RWPE2 (cell line): ENCODE data around the gene DUOX2.
A peak's percentile ranks its signal among the peaks of the same experiment; 100 is the strongest.

ENCODE experiments used
- ATAC-seq: fragments of 200-7000 bp; cut with Tn5 transposase; 3 replicates; pipeline ENCODE4 v1.9.1; 2021; ENCODE audit warnings: low read depth
- DNase-seq: peaks from one replicate; pipeline ENCODE4 v3.0.0-alpha.2; 2020; ENCODE audit warnings: low spot score
- H3K27ac ChIP-seq: fragments of 450-650 bp; 2 replicates; pipeline ENCODE4 v1.5.1; 2017; ENCODE audit warnings: mild to moderate bottlenecking; ENCODE audit not compliant: poor library complexity, severe bottlenecking
- H3K27me3 ChIP-seq: fragments of 250-450 bp; sonication (Bioruptor Pico); 2 replicates; pipeline ENCODE4 v1.5.1; 2021; ENCODE audit warnings: mild to moderate bottlenecking, moderate library complexity; ENCODE audit not compliant: insufficient read depth, poor library complexity, severe bottlenecking
- H3K36me3 ChIP-seq: fragments of 250-450 bp; sonication (Bioruptor Pico); 2 replicates; pipeline ENCODE4 v1.5.1; 2020; ENCODE audit warnings: low read depth, mild to moderate bottlenecking, moderate library complexity
- H3K4me1 ChIP-seq: fragments of 250-450 bp; sonication (Bioruptor Pico); 2 replicates; pipeline ENCODE4 v1.5.1; 2021; ENCODE audit warnings: mild to moderate bottlenecking, moderate library complexity; ENCODE audit not compliant: insufficient read depth, poor library complexity, severe bottlenecking
- H3K4me3 ChIP-seq: fragments of 250-450 bp; sonication (Bioruptor Pico); 2 replicates; pipeline ENCODE4 v1.5.1; 2021; ENCODE audit warnings: mild to moderate bottlenecking, moderate library complexity; ENCODE audit not compliant: severe bottlenecking
- H3K9me3 ChIP-seq: fragments of 250-450 bp; sonication (Bioruptor Pico); 2 replicates; pipeline ENCODE4 v1.5.1; 2021; ENCODE audit warnings: mild to moderate bottlenecking, moderate library complexity; ENCODE audit not compliant: severe bottlenecking
- TF ChIP-seq, protein P1 (sequence below): fragments of 450-650 bp; IDR thresholded peaks from one replicate; pipeline ENCODE4 v1.5.1; 2017; ENCODE audit warnings: mild to moderate bottlenecking, moderate library complexity; ENCODE audit not compliant: poor library complexity, severe bottlenecking

The DUOX2 gene

GRCh38 chr15:45157974-45158373 is 44.0 kb upstream of the DUOX2 start:
- TF ChIP-seq, protein P1, sequence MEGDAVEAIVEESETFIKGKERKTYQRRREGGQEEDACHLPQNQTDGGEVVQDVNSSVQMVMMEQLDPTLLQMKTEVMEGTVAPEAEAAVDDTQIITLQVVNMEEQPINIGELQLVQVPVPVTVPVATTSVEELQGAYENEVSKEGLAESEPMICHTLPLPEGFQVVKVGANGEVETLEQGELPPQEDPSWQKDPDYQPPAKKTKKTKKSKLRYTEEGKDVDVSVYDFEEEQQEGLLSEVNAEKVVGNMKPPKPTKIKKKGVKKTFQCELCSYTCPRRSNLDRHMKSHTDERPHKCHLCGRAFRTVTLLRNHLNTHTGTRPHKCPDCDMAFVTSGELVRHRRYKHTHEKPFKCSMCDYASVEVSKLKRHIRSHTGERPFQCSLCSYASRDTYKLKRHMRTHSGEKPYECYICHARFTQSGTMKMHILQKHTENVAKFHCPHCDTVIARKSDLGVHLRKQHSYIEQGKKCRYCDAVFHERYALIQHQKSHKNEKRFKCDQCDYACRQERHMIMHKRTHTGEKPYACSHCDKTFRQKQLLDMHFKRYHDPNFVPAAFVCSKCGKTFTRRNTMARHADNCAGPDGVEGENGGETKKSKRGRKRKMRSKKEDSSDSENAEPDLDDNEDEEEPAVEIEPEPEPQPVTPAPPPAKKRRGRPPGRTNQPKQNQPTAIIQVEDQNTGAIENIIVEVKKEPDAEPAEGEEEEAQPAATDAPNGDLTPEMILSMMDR, result no peak
- Histone ChIP-seq H3K27ac (peak overlapping the region; percentile 34), H3K4me3 (no peak overlapping the region), H3K4me1 (peaks cover 25% of the 10 kb centered on the region), H3K27me3 (no peaks in the 10 kb centered on the region), H3K36me3 (no peaks in the 10 kb centered on the region), H3K9me3 (no peaks in the 10 kb centered on the region)
- DNase-seq (peak; percentile 91), ATAC-seq (peak; percentile 62)

DNA sequence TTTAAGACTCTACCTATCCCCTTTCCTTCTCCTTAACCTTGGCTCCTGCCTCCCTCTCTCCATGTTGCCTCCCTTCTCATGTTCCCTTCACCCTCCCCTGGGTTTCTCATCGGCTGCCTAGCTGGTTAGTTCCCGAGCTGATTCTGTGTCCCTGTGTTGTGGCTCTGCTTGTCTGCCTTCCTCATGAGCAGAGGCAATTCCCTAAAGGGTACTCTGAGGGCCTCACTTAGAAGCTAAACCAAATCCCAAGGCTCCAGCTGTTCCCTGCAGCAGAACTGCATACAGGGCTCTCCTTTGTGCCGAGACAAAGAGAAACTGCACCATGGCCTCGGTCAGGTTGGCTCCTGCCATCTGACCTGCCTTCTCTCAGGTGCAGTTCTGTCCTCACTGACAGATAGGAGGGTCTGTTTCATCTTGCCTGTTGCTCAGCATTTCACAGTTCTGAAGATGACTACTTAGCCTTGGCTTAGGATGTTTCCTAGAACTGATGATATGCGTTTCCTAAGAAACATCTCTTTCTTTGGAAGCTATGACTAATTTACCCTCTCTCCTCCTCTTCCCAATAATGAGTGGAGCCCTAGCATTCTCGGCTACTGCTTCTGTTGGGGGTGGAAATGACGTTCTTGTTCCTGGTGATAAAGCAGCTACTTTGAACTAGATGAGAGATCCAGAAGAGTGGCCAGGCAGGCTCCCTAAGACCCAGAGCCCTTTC is 42.9 kb upstream of the DUOX2 start:
- Histone ChIP-seq H3K4me1 (peaks cover 14% of the 10 kb centered on the region), H3K27ac (peak overlapping the region; percentile 34), H3K9me3 (no peaks in the 10 kb centered on the region), H3K4me3 (no peak overlapping the region), H3K36me3 (no peaks in the 10 kb centered on the region), H3K27me3 (no peaks in the 10 kb centered on the region)
- ATAC-seq (peak; percentile 51), DNase-seq (no peak)
- TF ChIP-seq, protein P1, result no peak

- no peak overlapping the region for H3K4me3 ChIP-seq
- H3K9me3 ChIP-seq, result no peaks in the 10 kb centered on the region
- no peaks in the 10 kb centered on the region for H3K36me3 ChIP-seq
- peaks cover 14% of the 10 kb centered on the region for H3K4me1 ChIP-seq
- TF ChIP-seq, protein P1, result no peak
- H3K27me3 ChIP-seq, result no peaks in the 10 kb centered on the region
- ATAC-seq (no peak), DNase-seq (no peak)
- no peak overlapping the region for H3K27ac ChIP-seq
Measured at GRCh38 chr15:45155739-45156138, 41.8 kb upstream of the DUOX2 start.

- Histone ChIP-seq H3K27ac (no peak overlapping the region), H3K4me1 (peaks cover 17% of the 10 kb centered on the region), H3K4me3 (no peak overlapping the region), H3K9me3 (no peaks in the 10 kb centered on the region), H3K27me3 (no peaks in the 10 kb centered on the region), H3K36me3 (no peaks in the 10 kb centered on the region)
- peak; percentile 74 for DNase-seq
- TF ChIP-seq, protein P1, result no peak
- no peak for ATAC-seq
Measured at GRCh38 chr15:45151998-45152828, 38.2 kb upstream of the DUOX2 start.
